HG03108 (cell line): ENCODE measurements around the gene NOS3.

Experiments used
- ATAC-seq: cut with Tn5 transposase; IDR thresholded peaks from one replicate; pipeline ENCODE4 v1.9.1; 2021; ENCODE audit warnings: moderate library complexity; ENCODE audit not compliant: unreplicated experiment

The NOS3 gene

GRCh38 chr7:150977382-150978125 is 13.3 kb upstream of the NOS3 start:
- ATAC-seq, result no peak

DNA sequence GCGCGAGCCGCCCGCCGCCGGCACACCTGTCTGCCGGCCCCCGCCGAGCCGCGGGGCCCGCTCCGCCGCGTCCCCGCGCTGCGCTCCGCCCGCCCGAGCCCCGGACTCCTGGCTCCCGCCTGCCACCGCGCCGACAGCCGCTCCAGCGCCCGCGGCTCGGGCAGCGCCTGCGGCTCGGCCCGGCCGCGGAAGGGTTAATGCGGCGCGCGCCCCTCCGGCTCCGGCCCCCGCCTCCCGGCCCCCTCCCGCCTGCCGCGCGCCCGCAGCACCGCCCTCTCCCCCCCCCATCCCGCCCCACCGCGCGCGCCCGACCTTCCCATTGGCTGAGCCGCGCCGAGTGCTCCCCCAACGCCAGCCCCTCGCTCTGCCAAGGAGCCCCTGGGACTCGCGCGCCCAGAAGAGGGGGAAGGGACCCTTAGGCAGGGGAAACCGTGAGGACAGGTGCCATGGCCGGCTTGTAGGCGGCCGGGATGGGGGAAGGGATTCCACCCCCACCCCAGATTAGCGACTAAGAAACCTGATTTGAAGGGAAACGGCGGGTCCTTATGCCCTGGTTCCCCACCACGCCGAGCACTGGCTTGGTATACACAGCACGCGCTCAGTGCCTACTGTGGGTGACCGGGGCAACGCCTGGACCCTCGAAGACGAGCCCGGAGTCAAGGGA is 12.6 kb upstream of the NOS3 start, which contains the start of gene KCNH2:
Gene KCNH2, minus strand, starts transcription at position 196 of the 664 bp plus-strand sequence. CDS start 408 bp downstream, outside the sequence.
- no peak for ATAC-seq

- ATAC-seq, result no peak
These were observed 11.0 kb upstream of the NOS3 start for GRCh38 chr7:150979713-150980390.

GRCh38 chr7:150980663-150981062 is 10.2 kb upstream of the NOS3 start:
- no peak for ATAC-seq

- ATAC-seq, result no peak
These were observed 9.2 kb upstream of the NOS3 start for GRCh38 chr7:150981644-150982043.

DNA sequence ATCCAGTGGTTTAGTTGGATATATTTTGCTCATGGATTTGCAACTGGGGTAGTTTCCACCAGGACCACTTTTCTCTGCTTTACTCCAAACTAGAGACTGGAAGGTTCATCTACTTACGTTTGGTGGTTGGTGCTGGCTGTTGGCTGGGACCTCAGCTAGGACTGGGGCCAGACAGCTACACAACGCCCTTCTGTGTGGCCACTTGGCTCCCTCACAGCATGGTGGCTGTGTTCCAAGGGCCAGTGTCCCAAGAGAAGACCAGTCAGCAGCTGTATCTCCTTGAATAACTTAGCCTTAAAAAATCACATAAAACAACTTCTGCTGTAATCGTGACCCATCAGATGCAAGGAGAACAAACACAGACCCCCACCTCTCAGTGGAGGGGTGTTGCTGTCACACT is 8.5 kb upstream of the NOS3 start:
- no peak for ATAC-seq

- ATAC-seq, result no peak
These were observed 6.9 kb upstream of the NOS3 start for GRCh38 chr7:150983893-150984368.

GRCh38 chr7:150986099-150986512 is 4.7 kb upstream of the NOS3 start:
- no peak for ATAC-seq

GRCh38 chr7:150986556-150986955 is 4.3 kb upstream of the NOS3 start:
- ATAC-seq, result no peak

- ATAC-seq, result no peak
These were observed 2.3 kb upstream of the NOS3 start for GRCh38 chr7:150988230-150989226.

- ATAC-seq, result no peak
These were observed 1.4 kb upstream of the NOS3 start for GRCh38 chr7:150989456-150989855.

- no peak for ATAC-seq
These were observed 1.3 kb downstream of the NOS3 start for GRCh38 chr7:150992051-150992640.

DNA sequence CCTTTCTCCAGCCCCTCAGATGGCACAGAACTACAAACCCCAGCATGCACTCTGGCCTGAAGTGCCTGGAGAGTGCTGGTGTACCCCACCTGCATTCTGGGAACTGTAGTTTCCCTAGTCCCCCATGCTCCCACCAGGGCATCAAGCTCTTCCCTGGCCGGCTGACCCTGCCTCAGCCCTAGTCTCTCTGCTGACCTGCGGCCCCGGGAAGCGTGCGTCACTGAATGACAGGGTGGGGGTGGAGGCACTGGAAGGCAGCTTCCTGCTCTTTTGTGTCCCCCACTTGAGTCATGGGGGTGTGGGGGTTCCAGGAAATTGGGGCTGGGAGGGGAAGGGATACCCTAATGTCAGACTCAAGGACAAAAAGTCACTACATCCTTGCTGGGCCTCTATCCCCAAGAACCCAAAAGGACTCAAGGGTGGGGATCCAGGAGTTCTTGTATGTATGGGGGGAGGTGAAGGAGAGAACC is 2.1 kb downstream of the NOS3 start:
- ATAC-seq, result peak; percentile 51

- ATAC-seq, result no peak
These were observed 2.7 kb downstream of the NOS3 start for GRCh38 chr7:150993511-150993910.

GRCh38 chr7:150994141-150994837 is 3.5 kb downstream of the NOS3 start:
- no peak for ATAC-seq

DNA sequence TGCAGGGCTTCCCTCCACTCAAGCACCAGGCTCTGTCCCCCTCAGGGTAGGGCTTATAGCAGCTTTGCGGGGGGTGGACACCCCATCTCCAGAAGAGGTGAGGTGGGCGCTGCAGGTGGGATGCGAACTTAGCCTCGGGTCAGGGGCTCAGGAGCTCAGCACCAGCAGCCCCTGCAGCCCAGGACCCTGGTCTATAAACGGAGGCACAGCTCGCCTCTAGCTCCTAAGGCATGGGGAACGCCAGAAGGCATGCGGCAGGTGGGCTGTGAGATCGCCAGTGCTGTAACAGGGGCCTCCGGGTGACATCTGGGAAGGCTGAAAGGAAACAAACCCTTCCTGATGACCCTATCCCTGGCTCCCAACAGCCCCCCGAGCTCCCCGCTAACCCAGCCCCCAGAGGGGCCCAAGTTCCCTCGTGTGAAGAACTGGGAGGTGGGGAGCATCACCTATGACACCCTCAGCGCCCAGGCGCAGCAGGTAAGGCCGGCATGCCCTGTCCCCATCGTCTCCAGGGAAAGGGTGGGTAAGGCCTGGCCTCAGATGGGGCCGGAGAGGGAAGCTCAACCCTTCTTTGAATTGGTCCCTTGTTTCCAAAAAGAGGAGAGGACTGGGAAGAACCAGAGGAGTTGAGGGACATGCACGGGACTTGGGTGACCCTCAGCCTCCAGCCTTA is 4.2 kb downstream of the NOS3 start:
- no peak for ATAC-seq

GRCh38 chr7:150996376-150997074 is 5.7 kb downstream of the NOS3 start:
- no peak for ATAC-seq

GRCh38 chr7:150997075-150997511 is 6.3 kb downstream of the NOS3 start:
- no peak for ATAC-seq
